ENCODE measurements around the gene PCGF3. TPM values are rescaled to one million over a fixed set of nuclear protein-coding genes. Genes with fewer than 3 reads are reported as not detected.

PCGF3 gene
- total RNA-seq, 1 donor: 43.1 TPM

GRCh38 chr4:793941-794621 is 88.4 kb downstream of the PCGF3 start:
- no peaks in the 10 kb centered on the region for H3K4me1 ChIP-seq (ENCODE audit: insufficient read depth, low read length)
- no peak overlapping the region for H2AFZ ChIP-seq (ENCODE audit: low read length)
- no peaks in the 10 kb centered on the region for H3K9me3 ChIP-seq (ENCODE audit: low read depth, low read length)
- H3K79me2 ChIP-seq (ENCODE audit: insufficient read depth, low read length): no peaks in the 10 kb centered on the region
- H4K20me1 ChIP-seq (ENCODE audit: insufficient read depth, low read length): no peaks in the 10 kb centered on the region
- no peak overlapping the region for H3K4me3 ChIP-seq (ENCODE audit: insufficient read depth, low read length)
- TF ChIP-seq CTCF (IDR thresholded peaks at IDR 0.05; ENCODE audit: extremely low read depth, low read depth, low read length): no peak
- peak; percentile 91 for DNase-seq (ENCODE audit: insufficient read length, low spot score, missing footprints)
- H3K27ac ChIP-seq (ENCODE audit: low read depth, low read length): no peak overlapping the region
- peaks cover 60% of the 10 kb centered on the region for H3K27me3 ChIP-seq (ENCODE audit: insufficient read depth, low read length)
- no peaks in the 10 kb centered on the region for H3K36me3 ChIP-seq (ENCODE audit: insufficient read depth, low read length)
- H3K4me2 ChIP-seq (ENCODE audit: insufficient read depth, low read length): no peak overlapping the region

- Histone ChIP-seq H3K36me3 (ENCODE audit: insufficient read depth, low read length) (no peaks in the 10 kb centered on the region), H3K4me3 (ENCODE audit: insufficient read depth, low read length) (no peak overlapping the region)
Measured at GRCh38 chr4:794900-795725, 89.5 kb downstream of the PCGF3 start.

GRCh38 chr4:795726-796119 is 90.1 kb downstream of the PCGF3 start:
- Histone ChIP-seq H3K27ac (ENCODE audit: low read depth, low read length) (no peak overlapping the region), H3K79me2 (ENCODE audit: insufficient read depth, low read length) (no peaks in the 10 kb centered on the region), H3K4me1 (ENCODE audit: insufficient read depth, low read length) (no peaks in the 10 kb centered on the region), H3K9me3 (ENCODE audit: low read depth, low read length) (no peaks in the 10 kb centered on the region), H3K4me2 (ENCODE audit: insufficient read depth, low read length) (no peak overlapping the region), H4K20me1 (ENCODE audit: insufficient read depth, low read length) (no peaks in the 10 kb centered on the region), H2AFZ (ENCODE audit: low read length) (no peak overlapping the region), H3K4me3 (ENCODE audit: insufficient read depth, low read length) (no peak overlapping the region), H3K36me3 (ENCODE audit: insufficient read depth, low read length) (no peaks in the 10 kb centered on the region), H3K27me3 (ENCODE audit: insufficient read depth, low read length) (peaks cover 60% of the 10 kb centered on the region)
- peak; percentile 67 for DNase-seq (ENCODE audit: insufficient read length, low spot score, missing footprints)
- no peak for TF ChIP-seq CTCF (IDR thresholded peaks at IDR 0.05; ENCODE audit: extremely low read depth, low read depth, low read length)

More at GRCh38 chr4:794900-795725, 89.5 kb downstream of the PCGF3 start:
- Histone ChIP-seq H3K4me2 (ENCODE audit: insufficient read depth, low read length) (no peak overlapping the region), H3K4me1 (ENCODE audit: insufficient read depth, low read length) (no peaks in the 10 kb centered on the region), H3K27me3 (ENCODE audit: insufficient read depth, low read length) (peaks cover 60% of the 10 kb centered on the region), H4K20me1 (ENCODE audit: insufficient read depth, low read length) (no peaks in the 10 kb centered on the region), H2AFZ (ENCODE audit: low read length) (no peak overlapping the region), H3K9me3 (ENCODE audit: low read depth, low read length) (no peaks in the 10 kb centered on the region), H3K27ac (ENCODE audit: low read depth, low read length) (no peak overlapping the region), H3K79me2 (ENCODE audit: insufficient read depth, low read length) (no peaks in the 10 kb centered on the region)
- DNase-seq (ENCODE audit: insufficient read length, low spot score, missing footprints): peak; percentile 88
- TF ChIP-seq CTCF (IDR thresholded peaks at IDR 0.05; ENCODE audit: extremely low read depth, low read depth, low read length): no peak

- H3K4me2 ChIP-seq (ENCODE audit: insufficient read depth, low read length): no peak overlapping the region
- H3K9me3 ChIP-seq (ENCODE audit: low read depth, low read length): no peaks in the 10 kb centered on the region
- no peaks in the 10 kb centered on the region for H3K36me3 ChIP-seq (ENCODE audit: insufficient read depth, low read length)
- no peak for TF ChIP-seq CTCF (IDR thresholded peaks at IDR 0.05; ENCODE audit: extremely low read depth, low read depth, low read length)
- H2AFZ ChIP-seq (ENCODE audit: low read length): no peak overlapping the region
- H3K4me1 ChIP-seq (ENCODE audit: insufficient read depth, low read length): no peaks in the 10 kb centered on the region
- H4K20me1 ChIP-seq (ENCODE audit: insufficient read depth, low read length): no peaks in the 10 kb centered on the region
- no peak overlapping the region for H3K27ac ChIP-seq (ENCODE audit: low read depth, low read length)
- H3K27me3 ChIP-seq (ENCODE audit: insufficient read depth, low read length): peaks cover 60% of the 10 kb centered on the region
- no peaks in the 10 kb centered on the region for H3K79me2 ChIP-seq (ENCODE audit: insufficient read depth, low read length)
- H3K4me3 ChIP-seq (ENCODE audit: insufficient read depth, low read length): no peak overlapping the region
- DNase-seq (ENCODE audit: insufficient read length, low spot score, missing footprints): no peak
Measured at GRCh38 chr4:796206-796605, 90.6 kb downstream of the PCGF3 start.

Measured in osteoblast (primary cell).